Mesendoderm (in vitro differentiated cells): Measurements from ENCODE around the gene CRIP3.
"Not testable (repeated sequence)": the region's sequence is repeated elsewhere in the genome, so short reads cannot be mapped to it uniquely, and the experiment has no call there.

Source experiments
- DNase-seq: peaks from one replicate; pipeline ENCODE4 v3.0.0; 2013
- H2AK5ac ChIP-seq: 2 replicates; pipeline ENCODE4 v1.6.1; 2013; ENCODE audit warnings: low read length, inconsistent platforms
- H2BK120ac ChIP-seq: 2 replicates; pipeline ENCODE4 v1.6.1; 2013; ENCODE audit warnings: low read depth, mild to moderate bottlenecking, low read length, moderate library complexity, mixed read lengths
- H2BK15ac ChIP-seq: replicated peaks from 2 replicates; pipeline ENCODE4 v1.6.1; 2013; ENCODE audit warnings: low read depth, mild to moderate bottlenecking, moderate library complexity
- H2BK5ac ChIP-seq: 2 replicates; pipeline ENCODE4 v1.6.1; 2013; ENCODE audit warnings: low read length, inconsistent platforms
- H3K18ac ChIP-seq: 2 replicates; pipeline ENCODE4 v1.6.1; 2013; ENCODE audit warnings: mild to moderate bottlenecking, low read length, mixed read lengths
- H3K23ac ChIP-seq: one replicate; pipeline ENCODE4 v1.6.1; 2013; ENCODE audit warnings: low read length
- H3K27ac ChIP-seq: 2 replicates; pipeline ENCODE4 v1.5.1; 2013; ENCODE audit warnings: low read depth, mild to moderate bottlenecking, inconsistent platforms, low read length, moderate library complexity
- H3K27me3 ChIP-seq: 2 replicates; pipeline ENCODE4 v1.6.1; 2013; ENCODE audit warnings: low read length, control low read depth, mild to moderate bottlenecking, inconsistent platforms; ENCODE audit not compliant: insufficient read depth, poor library complexity
- H3K36me3 ChIP-seq: 2 replicates; pipeline ENCODE4 v1.6.1; 2013; ENCODE audit warnings: low read length, inconsistent platforms; ENCODE audit not compliant: control insufficient read depth, insufficient read depth
- H3K4ac ChIP-seq: one replicate; pipeline ENCODE4 v1.6.1; 2013; ENCODE audit warnings: low read depth, mild to moderate bottlenecking, low read length, moderate library complexity
- H3K4me1 ChIP-seq: 2 replicates; pipeline ENCODE4 v1.6.1; 2013; ENCODE audit warnings: low read depth, low read length, inconsistent platforms; ENCODE audit not compliant: control insufficient read depth
- H3K4me2 ChIP-seq: 2 replicates; pipeline ENCODE4 v1.6.1; 2013; ENCODE audit warnings: low read length
- H3K4me3 ChIP-seq: 2 replicates; pipeline ENCODE4 v1.5.1; 2013; ENCODE audit warnings: mild to moderate bottlenecking, low read length
- H3K56ac ChIP-seq: one replicate; pipeline ENCODE4 v1.6.1; 2013; ENCODE audit warnings: low read length
- H3K79me1 ChIP-seq: 2 replicates; pipeline ENCODE4 v1.6.1; 2013; ENCODE audit warnings: low read length, inconsistent platforms
- H3K79me2 ChIP-seq: 2 replicates; pipeline ENCODE4 v1.6.1; 2013; ENCODE audit warnings: mild to moderate bottlenecking, low read length; ENCODE audit not compliant: control insufficient read depth, insufficient read depth
- H3K9ac ChIP-seq: 2 replicates; pipeline ENCODE4 v1.6.1; 2013; ENCODE audit warnings: low read length, inconsistent platforms
- H4K5ac ChIP-seq: one replicate; pipeline ENCODE4 v1.6.1; 2013; ENCODE audit warnings: low read length
- H4K8ac ChIP-seq: one replicate; pipeline ENCODE4 v1.6.1; 2013; ENCODE audit warnings: low read depth, mild to moderate bottlenecking, control low read depth, low read length, moderate library complexity
- WGBS: extraction: QIAGEN DNeasy Blood & Tissue Kit; methylation state at CpG from one replicate; pipeline ENCODE4 v1.1.7; 2013; ENCODE audit warnings: low lambda C conversion rate, missing lambda C conversion rate; ENCODE audit not compliant: insufficient coverage; ENCODE audit errors: extremely low coverage; 5-methylcytosine and 5-hydroxymethylcytosine counted together

The CRIP3 gene

DNA sequence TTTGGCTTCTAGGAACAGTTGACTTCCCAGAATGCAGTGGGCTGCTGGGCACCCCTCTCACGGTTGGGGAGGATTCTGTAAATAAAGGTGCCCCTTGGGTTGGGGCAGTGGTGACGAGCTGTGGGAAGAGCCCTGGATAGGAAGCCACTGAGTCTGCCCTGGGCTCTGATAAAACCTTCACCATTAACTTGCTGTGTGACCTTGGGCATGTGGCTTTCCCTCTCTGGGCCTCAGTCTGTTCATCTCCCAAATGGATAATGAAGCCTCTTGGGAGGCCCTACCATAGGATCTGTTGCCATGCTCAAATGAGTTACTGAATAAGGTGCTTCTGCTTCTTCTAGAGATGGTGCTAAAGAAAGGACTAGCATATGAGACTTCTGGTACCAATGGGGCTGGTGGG is 3.7 kb downstream of the CRIP3 start:
- no peaks in the 10 kb centered on the region for H3K27me3 ChIP-seq

DNA sequence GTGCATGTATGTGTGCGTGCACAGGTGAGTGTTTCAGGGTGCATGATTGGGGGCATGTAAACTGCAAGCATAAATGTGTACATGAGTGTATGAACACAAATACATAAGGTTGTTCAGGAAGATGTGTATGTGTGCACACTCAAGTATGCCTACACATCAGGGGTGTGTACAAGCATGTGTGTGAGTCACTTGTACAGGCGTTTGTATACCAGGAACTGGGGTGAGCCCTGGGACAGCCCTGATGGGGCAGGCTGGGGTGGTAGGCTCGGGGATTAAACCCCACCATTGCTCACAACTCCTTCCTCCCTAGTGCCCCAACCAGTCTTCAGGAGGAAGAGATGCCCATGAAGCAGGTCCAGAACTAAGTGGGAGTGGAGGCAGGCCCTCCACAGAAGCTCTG is 4.3 kb downstream of the CRIP3 start:
- Histone ChIP-seq H3K4me2 (no peak overlapping the region), H4K5ac (no peak overlapping the region), H2BK15ac (no peak overlapping the region), H3K18ac (no peak overlapping the region), H3K4me1 (peaks cover 3% of the 10 kb centered on the region), H3K9ac (no peak overlapping the region), H3K56ac (no peak overlapping the region), H3K4me3 (no peak overlapping the region), H2BK5ac (no peak overlapping the region), H3K23ac (no peak overlapping the region), H4K8ac (no peak overlapping the region), H3K27ac (no peak overlapping the region), H3K79me2 (no peaks in the 10 kb centered on the region), H3K79me1 (no peaks in the 10 kb centered on the region), H3K36me3 (no peaks in the 10 kb centered on the region), H2BK120ac (no peak overlapping the region), H3K4ac (no peak overlapping the region), H3K27me3 (no peaks in the 10 kb centered on the region), H2AK5ac (no peak overlapping the region)
- WGBS = no CpG with 5 or more reads among the region's 3 CpGs
- DNase-seq = no peak

More for the DNA sequence above, 3.7 kb downstream of the CRIP3 start:
- H3K4me1 ChIP-seq = peaks cover 3% of the 10 kb centered on the region
- H3K9ac ChIP-seq = no peak overlapping the region
- H4K5ac ChIP-seq = no peak overlapping the region
- H3K79me1 ChIP-seq = no peaks in the 10 kb centered on the region
- no peak overlapping the region for H3K23ac ChIP-seq
- H3K18ac ChIP-seq = no peak overlapping the region
- H3K56ac ChIP-seq = no peak overlapping the region
- no peak overlapping the region for H3K4ac ChIP-seq
- WGBS = no CpG with 5 or more reads among the region's 2 CpGs
- no peak overlapping the region for H2BK5ac ChIP-seq
- H2BK120ac ChIP-seq = no peak overlapping the region
- H3K4me2 ChIP-seq = no peak overlapping the region
- no peak overlapping the region for H3K4me3 ChIP-seq
- H3K79me2 ChIP-seq = no peaks in the 10 kb centered on the region
- H3K36me3 ChIP-seq = no peaks in the 10 kb centered on the region
- no peak for DNase-seq
- no peak overlapping the region for H2BK15ac ChIP-seq
- H4K8ac ChIP-seq = no peak overlapping the region
- H3K27ac ChIP-seq = no peak overlapping the region
- no peak overlapping the region for H2AK5ac ChIP-seq

- H3K4ac ChIP-seq = no peak overlapping the region
- H3K4me1 ChIP-seq = no peaks in the 10 kb centered on the region
- no peaks in the 10 kb centered on the region for H3K36me3 ChIP-seq
- H2BK15ac ChIP-seq = no peak overlapping the region
- no peak overlapping the region for H3K23ac ChIP-seq
- no peak for DNase-seq
- no peaks in the 10 kb centered on the region for H3K79me2 ChIP-seq
- H2BK5ac ChIP-seq = no peak overlapping the region
- no peak overlapping the region for H3K56ac ChIP-seq
- H3K27me3 ChIP-seq = no peaks in the 10 kb centered on the region
- H4K5ac ChIP-seq = no peak overlapping the region
- H2BK120ac ChIP-seq = no peak overlapping the region
- H4K8ac ChIP-seq = no peak overlapping the region
- H3K4me3 ChIP-seq = no peak overlapping the region
- H3K79me1 ChIP-seq = no peaks in the 10 kb centered on the region
- no peak overlapping the region for H3K27ac ChIP-seq
- no peak overlapping the region for H2AK5ac ChIP-seq
- no CpG with 5 or more reads among the region's 8 CpGs for WGBS
- no peak overlapping the region for H3K9ac ChIP-seq
- H3K4me2 ChIP-seq = no peak overlapping the region
- H3K18ac ChIP-seq = no peak overlapping the region
These were observed 4.8 kb downstream of the CRIP3 start for GRCh38 chr6:43303751-43304331.

- not testable (repeated sequence) for H3K27ac ChIP-seq, H2BK120ac ChIP-seq, H2AK5ac ChIP-seq, H3K4ac ChIP-seq, H3K18ac ChIP-seq, H3K27me3 ChIP-seq, H4K5ac ChIP-seq, H3K23ac ChIP-seq, H3K79me2 ChIP-seq, H4K8ac ChIP-seq, H3K56ac ChIP-seq, DNase-seq, H3K9ac ChIP-seq, H2BK15ac ChIP-seq, H3K36me3 ChIP-seq, H3K4me2 ChIP-seq, H3K4me1 ChIP-seq, H3K4me3 ChIP-seq, H3K79me1 ChIP-seq, H2BK5ac ChIP-seq
- no CpG with 5 or more reads among the region's 11 CpGs for WGBS
These were observed 5.6 kb downstream of the CRIP3 start for GRCh38 chr6:43303006-43303405.

- Histone ChIP-seq H4K5ac (no peak overlapping the region), H2AK5ac (no peak overlapping the region), H3K27ac (no peak overlapping the region), H3K18ac (no peak overlapping the region), H3K27me3 (no peaks in the 10 kb centered on the region), H2BK120ac (no peak overlapping the region), H3K36me3 (no peaks in the 10 kb centered on the region), H3K9ac (no peak overlapping the region), H3K23ac (no peak overlapping the region), H3K4me3 (no peak overlapping the region), H4K8ac (no peak overlapping the region), H3K4ac (no peak overlapping the region), H3K79me1 (no peaks in the 10 kb centered on the region), H2BK5ac (no peak overlapping the region), H3K4me2 (no peak overlapping the region), H3K79me2 (no peaks in the 10 kb centered on the region), H3K4me1 (no peaks in the 10 kb centered on the region), H3K56ac (no peak overlapping the region), H2BK15ac (no peak overlapping the region)
- no CpG with 5 or more reads among the region's 19 CpGs for WGBS
- no peak for DNase-seq
These were observed 6.5 kb downstream of the CRIP3 start for GRCh38 chr6:43302126-43302525.
